B cell (primary cell): ENCODE measurements around the gene WDFY2. TPM values are rescaled to one million over a fixed set of nuclear protein-coding genes. Genes with fewer than 3 reads are reported as not detected.

Experiments used
- ATAC-seq: fragments of 200-7000 bp; cut with Tn5 transposase; one replicate; pipeline ENCODE4 v1.10.0; 2021; ENCODE audit warnings: low read depth, mild to moderate bottlenecking, moderate number of reproducible peaks, moderate library complexity
- CTCF ChIA-PET: fragments of 350-600 bp; sonication (Branson Sonifier 250); formaldehyde crosslinking; loops from one replicate; lab custom pipeline; 2021; ENCODE audit warnings: antibody characterized with exemption, inconsistent platforms; lab: Charles Lee
- POLR2A ChIA-PET: fragments of 350-600 bp; sonication (Branson Sonifier 250); formaldehyde crosslinking; loops from one replicate; lab custom pipeline; 2021; ENCODE audit warnings: antibody characterized with exemption; lab: Charles Lee
- DNase-seq: peaks from one replicate; pipeline ENCODE4 v3.0.0; 2013
- H2AFZ ChIP-seq: 2 replicates; pipeline ENCODE4 v1.6.1; 2012; ENCODE audit warnings: mild to moderate bottlenecking, low read depth, low read length; ENCODE audit not compliant: insufficient read depth, poor library complexity, severe bottlenecking
- H3K27ac ChIP-seq, 2 donors: 1 replicate in 1 of 2; 2 replicates in 1 of 2; pipeline ENCODE4 v1.5.1; 2012 to 2013; ENCODE audit warnings: low read length in 2 of 2, mild to moderate bottlenecking in 2 of 2, moderate library complexity in 1 of 2
- H3K27me3 ChIP-seq, 4 experiments: fragments of 200-600 bp in 1 of 4; sonication (generic) in 1 of 4; replicated peaks in 1 of 4; 1 replicate in 2 of 4; 2 replicates in 2 of 4; pipeline versions ENCODE4 v1.6.1 to v1.7.0; 2013 to 2016; ENCODE audit warnings: low read length in 3 of 4, mild to moderate bottlenecking in 2 of 4, mixed read lengths in 1 of 4, moderate library complexity in 1 of 4; ENCODE audit not compliant: insufficient read depth in 4 of 4, control insufficient read depth in 3 of 4; ENCODE audit errors: control extremely low read depth in 1 of 4
- H3K36me3 ChIP-seq, 2 experiments: replicated peaks in 1 of 2; 1 replicate in 1 of 2; 2 replicates in 1 of 2; pipeline versions ENCODE4 v1.6.1 to v1.7.1; 2013; ENCODE audit warnings: low read length in 1 of 2; ENCODE audit not compliant: insufficient read depth in 2 of 2, control insufficient read depth in 1 of 2; ENCODE audit errors: control extremely low read depth in 1 of 2, extremely low read depth in 1 of 2
- H3K4me1 ChIP-seq, 2 donors: fragments of 200-600 bp in 1 of 2; sonication (generic) in 1 of 2; 1 replicate in 1 of 2; 2 replicates in 1 of 2; pipeline versions ENCODE4 v1.5.1 to v1.6.1; 2013 to 2017; ENCODE audit warnings: low read length in 2 of 2; ENCODE audit not compliant: control insufficient read depth in 2 of 2, insufficient read depth in 2 of 2
- H3K4me2 ChIP-seq: replicated peaks from 2 replicates; pipeline ENCODE3; 2012; ENCODE audit warnings: mild to moderate bottlenecking, low read depth, low read length; ENCODE audit not compliant: poor library complexity, severe bottlenecking
- H3K4me3 ChIP-seq, 5 experiments: fragments of 200-600 bp in 1 of 5; sonication (generic) in 1 of 5; 1 replicate in 3 of 5; 2 replicates in 2 of 5; pipeline versions ENCODE4 v1.5.1 to v1.7.0; 2011 to 2016; ENCODE audit warnings: low read length in 4 of 5, mild to moderate bottlenecking in 4 of 5, low read depth in 2 of 5, control low read depth in 1 of 5, moderate library complexity in 1 of 5; ENCODE audit not compliant: insufficient read depth in 1 of 5; ENCODE audit errors: control extremely low read depth in 1 of 5, extremely low read depth in 1 of 5
- H3K79me2 ChIP-seq: fragments of 200-600 bp; sonication (generic); one replicate; pipeline ENCODE4 v1.6.0; 2016; ENCODE audit warnings: low read length; ENCODE audit not compliant: control insufficient read depth, insufficient read depth
- H3K9ac ChIP-seq: fragments of 200-600 bp; sonication (generic); 2 replicates; pipeline ENCODE4 v1.6.1; 2017; ENCODE audit warnings: mild to moderate bottlenecking, low read length, moderate library complexity
- H3K9me3 ChIP-seq, 3 donors: one replicate each; pipeline versions ENCODE4 v1.6.1 to v1.7.1; 2013; ENCODE audit warnings: low read length in 2 of 3; ENCODE audit not compliant: control insufficient read depth in 2 of 3, insufficient read depth in 1 of 3; ENCODE audit errors: control extremely low read depth in 1 of 3
- H4K20me1 ChIP-seq: 2 replicates; pipeline ENCODE4 v1.6.0; 2012; ENCODE audit warnings: mild to moderate bottlenecking, low read length; ENCODE audit not compliant: insufficient read depth, control insufficient read depth, poor library complexity, severe bottlenecking
- H3K27ac Mint-ChIP-seq: one replicate; pipeline ENCODE4 v1.8.0; 2021; ENCODE audit warnings: mixed read lengths
- H3K27me3 Mint-ChIP-seq: one replicate; pipeline ENCODE4 v1.8.0; 2021; ENCODE audit warnings: mixed read lengths
- H3K4me1 Mint-ChIP-seq: one replicate; pipeline ENCODE4 v1.8.0; 2021; ENCODE audit warnings: mixed read lengths
- H3K4me3 Mint-ChIP-seq: one replicate; pipeline ENCODE4 v1.8.0; 2021; ENCODE audit warnings: mixed read lengths
- H3K9me3 Mint-ChIP-seq: one replicate; pipeline ENCODE4 v1.8.0; 2022; ENCODE audit warnings: mixed read lengths; ENCODE audit not compliant: insufficient read depth
- CTCF ChIP-seq: fragments of 200-600 bp; IDR thresholded peaks from one replicate; pipeline ENCODE4 v1.8.0; 2022; ENCODE audit warnings: antibody characterized with exemption, mild to moderate bottlenecking
- EZH2 ChIP-seq: IDR thresholded peaks from 2 replicates; pipeline ENCODE4 v1.6.1; 2012; ENCODE audit warnings: borderline replicate concordance, low read depth, mild to moderate bottlenecking, moderate library complexity, low read length; ENCODE audit not compliant: insufficient read depth, poor library complexity, severe bottlenecking
- WGBS: methylation state at CpG from one replicate; pipeline ENCODE4 v1.1.5; 2013; ENCODE audit warnings: missing lambda C conversion rate; ENCODE audit not compliant: insufficient coverage; 5-methylcytosine and 5-hydroxymethylcytosine counted together
- intact Hi-C: fragments of 100-400 bp; cut with micrococcal nuclease; formaldehyde crosslinking; loops from one replicate; pipeline ENCODE4 v1.10.0; 2022
- polyA plus RNA-seq: library from polyadenylated mRNA; depleted of rRNA; stranded (reverse); fragments of >200 nt; gene quantifications from 2 replicates; pipeline ENCODE4 v1.2.3, GENCODE V29; 2012
- total RNA-seq, 2 donors: library from RNA; stranded (reverse); fragments of 120-200 nt in 1 of 2; gene quantifications; 1 replicate in 1 of 2; 2 replicates in 1 of 2; pipeline versions ENCODE4 v1.2.3 to v1.2.4, GENCODE V29; 2013 to 2022

The WDFY2 gene
- total and polyA plus RNA-seq, 2 donors (not counting 1 experiment from before 2014, with no cell fraction given), result 12.4 to 47.7 TPM

- ATAC-seq, result no peak
Measured at GRCh38 chr13:51808811-51809210, 224.5 kb downstream of the WDFY2 start.

GRCh38 chr13:51811046-51811445 is 226.8 kb downstream of the WDFY2 start:
- Histone ChIP-seq H4K20me1 (no peaks in the 10 kb centered on the region), H3K27ac (no peak overlapping the region)
- peaks cover 34% of the 10 kb centered on the region for H3K4me1 Mint-ChIP-seq

More at GRCh38 chr13:51808811-51809210, 224.5 kb downstream of the WDFY2 start:
- Histone ChIP-seq H3K36me3 (no peaks in the 10 kb centered on the region), H3K27ac (no peak overlapping the region), H3K27me3 (no peaks in the 10 kb centered on the region), H2AFZ (no peak overlapping the region), H3K9ac (no peak overlapping the region), H3K4me3 (no peak overlapping the region), H3K4me1 (peaks cover 21 to 26% of the 10 kb centered on the region in 2 donors), H3K4me2 (no peak overlapping the region), H4K20me1 (no peaks in the 10 kb centered on the region), H3K79me2 (no peaks in the 10 kb centered on the region), H3K9me3 (no peaks in the 10 kb centered on the region)
- no peaks in the 10 kb centered on the region for H3K27me3 Mint-ChIP-seq
- H3K4me3 Mint-ChIP-seq, result no peak overlapping the region
- DNase-seq, result no peak
- POLR2A ChIA-PET, result no interaction called here
- CTCF ChIA-PET, result interaction anchor here (1.3 kb wide), 1 partner anchor 11 kb away, joined by 6 read pairs; no protein-coding TSS in a partner anchor
- H3K4me1 Mint-ChIP-seq, result peaks cover 40% of the 10 kb centered on the region
- no peaks in the 10 kb centered on the region for H3K9me3 Mint-ChIP-seq
- H3K27ac Mint-ChIP-seq, result no peak overlapping the region
- no peak for TF ChIP-seq CTCF
- intact Hi-C loops, result loop anchor here (10.0 kb wide), 1 partner anchor 584 kb away; the partner anchor contains the start of gene FAM124A

More at GRCh38 chr13:51811046-51811445, 226.8 kb downstream of the WDFY2 start:
- Histone ChIP-seq H3K4me1 (peaks cover 22 to 25% of the 10 kb centered on the region in 2 donors), H3K9ac (no peak overlapping the region), H3K79me2 (no peaks in the 10 kb centered on the region), H2AFZ (no peak overlapping the region), H3K27me3 (no peaks in the 10 kb centered on the region), H3K4me3 (no peak overlapping the region), H3K36me3 (no peaks in the 10 kb centered on the region), H3K4me2 (peak overlapping the region; percentile 24), H3K9me3 (no peaks in the 10 kb centered on the region)
- CTCF ChIA-PET, result interaction anchor here (1.2 to 1.8 kb wide), 3 partner anchors 9 to 34 kb away, joined by 3 to 8 read pairs (median 5); partner anchors contain the start of gene TMEM272
- ATAC-seq (no peak), DNase-seq (no peak)
- WGBS, result 16% methylated on average over 11 of the region's 12 CpGs
- H3K4me3 Mint-ChIP-seq, result no peak overlapping the region
- H3K9me3 Mint-ChIP-seq, result no peaks in the 10 kb centered on the region
- H3K27me3 Mint-ChIP-seq, result no peaks in the 10 kb centered on the region
- TF ChIP-seq CTCF, result no peak
- TF ChIP-seq EZH2, result no peak
- no peak overlapping the region for H3K27ac Mint-ChIP-seq
- POLR2A ChIA-PET, result no interaction called here
- intact Hi-C loops, result no loop called here
